ENCODE data around the gene RNGTT.

Gene RNGTT

GRCh38 chr6:88764081-88764480 is 199.3 kb downstream of the RNGTT start:
- Histone ChIP-seq H3K79me2 (no peaks in the 10 kb centered on the region), H3K4me3 (ENCODE audit: low read depth, low read length) (no peak overlapping the region), H3K4me1 (no peaks in the 10 kb centered on the region), H3K27ac (no peak overlapping the region), H3K36me3 (ENCODE audit: control insufficient read depth, insufficient read depth, low read length) (no peaks in the 10 kb centered on the region), H3K4me2 (ENCODE audit: low read length) (no peak overlapping the region), H3K27me3 (ENCODE audit: control insufficient read depth, insufficient read depth, low read length) (no peaks in the 10 kb centered on the region), H2AFZ (no peak overlapping the region), H3K9ac (no peak overlapping the region), H3K9me3 (ENCODE audit: control insufficient read depth, low read length) (no peaks in the 10 kb centered on the region)
- TF ChIP-seq CTCF (IDR thresholded peaks at IDR 0.05): no peak

GRCh38 chr6:88763160-88763559 is 200.3 kb downstream of the RNGTT start:
- no peaks in the 10 kb centered on the region for H3K36me3 ChIP-seq (ENCODE audit: control insufficient read depth, insufficient read depth, low read length)
- TF ChIP-seq CTCF (IDR thresholded peaks at IDR 0.05): no peak
- no peak overlapping the region for H3K27ac ChIP-seq
- no peak overlapping the region for H2AFZ ChIP-seq
- H3K27me3 ChIP-seq (ENCODE audit: control insufficient read depth, insufficient read depth, low read length): no peaks in the 10 kb centered on the region
- H3K79me2 ChIP-seq: no peaks in the 10 kb centered on the region
- no peak overlapping the region for H3K9ac ChIP-seq
- H3K4me3 ChIP-seq (ENCODE audit: low read depth, low read length): no peak overlapping the region
- H3K4me2 ChIP-seq (ENCODE audit: low read length): no peak overlapping the region
- H3K9me3 ChIP-seq (ENCODE audit: control insufficient read depth, low read length): no peaks in the 10 kb centered on the region
- H3K4me1 ChIP-seq: no peaks in the 10 kb centered on the region

GRCh38 chr6:88761237-88762031 is 202.0 kb downstream of the RNGTT start:
- TF ChIP-seq CTCF (IDR thresholded peaks at IDR 0.05): no peak
- H3K4me1 ChIP-seq: no peaks in the 10 kb centered on the region

GRCh38 chr6:88760091-88760490 is 203.3 kb downstream of the RNGTT start:
- no peak for TF ChIP-seq CTCF (IDR thresholded peaks at IDR 0.05)
- Histone ChIP-seq H3K4me1 (no peaks in the 10 kb centered on the region), H3K79me2 (no peaks in the 10 kb centered on the region)

More at GRCh38 chr6:88761237-88762031, 202.0 kb downstream of the RNGTT start:
- H3K9me3 ChIP-seq (ENCODE audit: control insufficient read depth, low read length): no peaks in the 10 kb centered on the region
- no peak overlapping the region for H3K4me3 ChIP-seq (ENCODE audit: low read depth, low read length)
- no peak overlapping the region for H3K27ac ChIP-seq
- no peaks in the 10 kb centered on the region for H3K27me3 ChIP-seq (ENCODE audit: control insufficient read depth, insufficient read depth, low read length)
- H3K9ac ChIP-seq: no peak overlapping the region
- no peak overlapping the region for H2AFZ ChIP-seq
- H3K36me3 ChIP-seq (ENCODE audit: control insufficient read depth, insufficient read depth, low read length): no peaks in the 10 kb centered on the region
- no peaks in the 10 kb centered on the region for H3K79me2 ChIP-seq
- H3K4me2 ChIP-seq (ENCODE audit: low read length): no peak overlapping the region

GRCh38 chr6:88750936-88751335 is 212.5 kb downstream of the RNGTT start:
- Histone ChIP-seq H3K9me3 (ENCODE audit: control insufficient read depth, low read length) (no peaks in the 10 kb centered on the region), H3K4me3 (ENCODE audit: low read depth, low read length) (no peak overlapping the region), H3K27me3 (ENCODE audit: control insufficient read depth, insufficient read depth, low read length) (no peaks in the 10 kb centered on the region), H3K4me1 (no peaks in the 10 kb centered on the region), H3K79me2 (no peaks in the 10 kb centered on the region), H3K4me2 (ENCODE audit: low read length) (no peak overlapping the region), H3K27ac (no peak overlapping the region), H3K36me3 (ENCODE audit: control insufficient read depth, insufficient read depth, low read length) (no peaks in the 10 kb centered on the region), H3K9ac (no peak overlapping the region), H2AFZ (no peak overlapping the region)
- no peak for TF ChIP-seq CTCF (IDR thresholded peaks at IDR 0.05)

More at GRCh38 chr6:88760091-88760490, 203.3 kb downstream of the RNGTT start:
- Histone ChIP-seq H3K36me3 (ENCODE audit: control insufficient read depth, insufficient read depth, low read length) (no peaks in the 10 kb centered on the region), H2AFZ (no peak overlapping the region), H3K4me3 (ENCODE audit: low read depth, low read length) (no peak overlapping the region), H3K9me3 (ENCODE audit: control insufficient read depth, low read length) (no peaks in the 10 kb centered on the region), H3K27ac (no peak overlapping the region), H3K4me2 (ENCODE audit: low read length) (no peak overlapping the region), H3K9ac (no peak overlapping the region), H3K27me3 (ENCODE audit: control insufficient read depth, insufficient read depth, low read length) (no peaks in the 10 kb centered on the region)

Data from parathyroid adenoma (tissue), 2 donors.